CD8-positive, alpha-beta memory T cell (primary cell): ENCODE data around the gene SACM1L. TPM values are rescaled to one million over a fixed set of nuclear protein-coding genes. Genes with fewer than 3 reads are reported as not detected.
"Not testable (repeated sequence)": the region's sequence is repeated elsewhere in the genome, so short reads cannot be mapped to it uniquely, and the experiment has no call there.

Experiments used
- CTCF ChIA-PET: fragments of 350-600 bp; sonication (Branson Sonifier 250); formaldehyde crosslinking; loops from one replicate; lab custom pipeline; 2021; ENCODE audit warnings: antibody characterized with exemption; lab: Charles Lee
- POLR2A ChIA-PET: fragments of 350-600 bp; sonication (Branson Sonifier 250); formaldehyde crosslinking; loops from one replicate; lab custom pipeline; 2021; ENCODE audit warnings: antibody characterized with exemption; lab: Charles Lee
- DNase-seq, 5 donors: peaks; one replicate each; pipeline versions ENCODE4 v3.0.0 to v3.0.0-alpha.2; 2020 to 2022; ENCODE audit warnings: mixed read lengths in 1 of 5
- H3K27ac ChIP-seq: one replicate; pipeline ENCODE4 v1.7.0; 2013; ENCODE audit warnings: low read depth, mild to moderate bottlenecking, low read length, moderate library complexity
- H3K27me3 ChIP-seq: 2 replicates; pipeline ENCODE4 v1.7.0; 2013; ENCODE audit warnings: low read length, mild to moderate bottlenecking; ENCODE audit not compliant: insufficient read depth, poor library complexity, severe bottlenecking
- H3K36me3 ChIP-seq: 2 replicates; pipeline ENCODE4 v1.7.0; 2013; ENCODE audit warnings: mild to moderate bottlenecking, low read length, moderate library complexity; ENCODE audit not compliant: insufficient read depth
- H3K4me1 ChIP-seq: 2 replicates; pipeline ENCODE4 v1.7.0; 2013; ENCODE audit warnings: mild to moderate bottlenecking, low read length, moderate library complexity; ENCODE audit not compliant: insufficient read depth
- H3K4me3 ChIP-seq: 2 replicates; pipeline ENCODE4 v1.7.0; 2013; ENCODE audit warnings: mild to moderate bottlenecking, low read length
- H3K9me3 ChIP-seq: 2 replicates; pipeline ENCODE4 v1.7.0; 2013; ENCODE audit warnings: mild to moderate bottlenecking, low read length
- H3K27ac Mint-ChIP-seq, 8 donors: one replicate each; pipeline ENCODE4 v1.8.0; 2020 to 2021; ENCODE audit warnings: mixed read lengths in 8 of 8, mild to moderate bottlenecking in 6 of 8, inconsistent platforms in 3 of 8, moderate library complexity in 3 of 8
- H3K27me3 Mint-ChIP-seq, 2 donors: one replicate each; pipeline ENCODE4 v1.8.0; 2020 to 2021; ENCODE audit warnings: mixed read lengths in 2 of 2, mild to moderate bottlenecking in 1 of 2, moderate library complexity in 1 of 2
- H3K36me3 Mint-ChIP-seq, 3 donors: one replicate each; pipeline ENCODE4 v1.8.0; 2020 to 2021; ENCODE audit warnings: mixed read lengths in 3 of 3, inconsistent platforms in 1 of 3, mild to moderate bottlenecking in 1 of 3
- H3K4me1 Mint-ChIP-seq, 3 donors: one replicate each; pipeline ENCODE4 v1.8.0; 2020 to 2021; ENCODE audit warnings: mixed read lengths in 3 of 3, inconsistent platforms in 1 of 3, mild to moderate bottlenecking in 1 of 3
- H3K4me3 Mint-ChIP-seq, 7 donors: one replicate each; pipeline ENCODE4 v1.8.0; 2020 to 2021; ENCODE audit warnings: mixed read lengths in 7 of 7, mild to moderate bottlenecking in 6 of 7, moderate library complexity in 4 of 7, inconsistent platforms in 2 of 7
- H3K9me3 Mint-ChIP-seq, 5 donors: one replicate each; pipeline ENCODE4 v1.8.0; 2020 to 2022; ENCODE audit warnings: mixed read lengths in 5 of 5, mild to moderate bottlenecking in 3 of 5, moderate library complexity in 2 of 5, inconsistent platforms in 1 of 5
- polyA plus RNA-seq: library from polyadenylated mRNA; unstranded; fragments of 300-500 nt; fragmentation: Illumina TruSeq; gene quantifications from one replicate; pipeline ENCODE4 v1.2.3, GENCODE V29; 2021
- total RNA-seq, 2 experiments: library from RNA; stranded (reverse); gene quantifications; one replicate each; pipeline ENCODE4 v1.2.3, GENCODE V29; 2021

Gene SACM1L
- total and polyA plus RNA-seq, 3 experiments from 2014 or later: 41.0 to 79.1 (median 78.7) TPM

- peak overlapping the region; percentile 38 for H3K4me3 ChIP-seq
- not testable (repeated sequence) for H3K9me3 ChIP-seq, DNase-seq, H3K27me3 Mint-ChIP-seq, H3K27me3 ChIP-seq, H3K9me3 Mint-ChIP-seq, H3K36me3 ChIP-seq
- Mint-ChIP-seq H3K4me3 (peak overlapping the region; percentile 43 to 88 (median 70)), H3K36me3 (peaks cover 0 to 48% (median 17%) of the 10 kb centered on the region in 3 donors), H3K4me1 (peaks cover 76 to 91% (median 86%) of the 10 kb centered on the region in 3 donors), H3K27ac (peak overlapping the region; percentile 94 to 100 (median 98))
- ChIA-PET POLR2A (interaction anchor here (0.9 kb wide), 1 partner anchor 10 kb away, joined by 3 read pairs; no protein-coding TSS in a partner anchor), CTCF (interaction anchor here (1.0 to 1.9 kb wide), 2 partner anchors 10 to 34 kb away, joined by 3 to 6 read pairs; no protein-coding TSS in a partner anchor)
- peaks cover 68% of the 10 kb centered on the region for H3K4me1 ChIP-seq
- peak overlapping the region; percentile 84 for H3K27ac ChIP-seq
Measured at GRCh38 chr3:45695166-45695565, 6.0 kb downstream of the SACM1L start.

- ChIA-PET POLR2A (interaction anchor here (0.6 kb wide), 1 partner anchor 13 kb away, joined by 3 read pairs; no protein-coding TSS in a partner anchor), CTCF (no interaction called here)
- H3K27me3 ChIP-seq: no peaks in the 10 kb centered on the region
- no peaks in the 10 kb centered on the region for H3K9me3 Mint-ChIP-seq
- no peak for DNase-seq
- H3K36me3 ChIP-seq: peaks cover 21% of the 10 kb centered on the region
- no peak overlapping the region for H3K4me3 Mint-ChIP-seq
- H3K4me3 ChIP-seq: no peak overlapping the region
- no peaks in the 10 kb centered on the region for H3K9me3 ChIP-seq
- H3K27ac Mint-ChIP-seq: peak overlapping the region in 3 of 8 donors; percentile 28 to 58 (median 40)
- peaks cover 18% of the 10 kb centered on the region for H3K4me1 ChIP-seq
- peaks cover 63 to 81% (median 69%) of the 10 kb centered on the region in 3 donors for H3K4me1 Mint-ChIP-seq
- H3K27ac ChIP-seq: no peak overlapping the region
- H3K27me3 Mint-ChIP-seq: no peaks in the 10 kb centered on the region
- H3K36me3 Mint-ChIP-seq: peaks cover 0 to 47% (median 9%) of the 10 kb centered on the region in 3 donors
Measured at GRCh38 chr3:45700570-45701073, 11.4 kb downstream of the SACM1L start.

DNA sequence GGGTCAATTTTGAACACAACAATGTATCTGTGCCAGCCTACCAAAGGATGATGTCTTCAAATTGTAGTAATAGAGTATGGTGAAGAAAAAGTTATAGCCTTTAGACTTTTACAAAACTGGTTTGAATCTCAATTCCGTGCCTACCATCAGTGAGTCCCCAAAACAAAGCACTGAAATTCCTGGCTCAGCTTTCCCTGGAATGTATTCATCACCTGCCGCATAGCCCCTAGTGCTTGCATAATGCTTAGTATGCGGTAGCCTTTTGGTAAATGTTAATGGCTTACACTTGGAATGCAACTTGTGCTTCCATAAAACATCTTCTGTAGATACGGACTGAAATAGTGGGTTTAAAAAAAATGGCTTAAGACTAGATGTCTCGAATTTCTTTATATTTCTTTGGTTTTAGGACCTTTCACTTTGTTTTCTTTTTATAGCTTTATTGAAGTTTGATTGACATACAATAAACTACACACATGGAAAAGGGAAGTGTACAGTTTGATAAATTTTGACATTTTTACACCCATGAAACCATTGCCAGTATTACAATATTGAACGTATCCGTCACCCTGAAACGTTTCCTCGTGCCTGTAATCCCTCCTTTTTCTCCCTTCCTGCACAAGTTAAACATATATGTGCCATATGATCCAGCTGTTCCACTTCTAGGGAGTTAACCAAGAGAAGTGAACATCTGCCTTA lies 12.1 kb downstream of the SACM1L start:
- H3K4me3 Mint-ChIP-seq: peak overlapping the region in 2 of 7 donors; percentile 3 to 13
- H3K9me3 ChIP-seq: no peaks in the 10 kb centered on the region
- H3K27me3 ChIP-seq: no peaks in the 10 kb centered on the region
- peak overlapping the region in 7 of 8 donors; percentile 10 to 89 (median 42) for H3K27ac Mint-ChIP-seq
- no peaks in the 10 kb centered on the region for H3K27me3 Mint-ChIP-seq
- no peak overlapping the region for H3K27ac ChIP-seq
- ChIA-PET CTCF (no interaction called here), POLR2A (no interaction called here)
- DNase-seq: no peak
- H3K36me3 Mint-ChIP-seq: peaks cover 5 to 50% (median 12%) of the 10 kb centered on the region in 3 donors
- H3K9me3 Mint-ChIP-seq: no peaks in the 10 kb centered on the region
- H3K4me1 ChIP-seq: peaks cover 11% of the 10 kb centered on the region
- no peak overlapping the region for H3K4me3 ChIP-seq
- peaks cover 62 to 81% (median 68%) of the 10 kb centered on the region in 3 donors for H3K4me1 Mint-ChIP-seq
- H3K36me3 ChIP-seq: peaks cover 24% of the 10 kb centered on the region

GRCh38 chr3:45704301-45704943 lies 15.2 kb downstream of the SACM1L start:
- Mint-ChIP-seq H3K9me3 (no peaks in the 10 kb centered on the region), H3K27me3 (peaks cover 0 to 3% of the 10 kb centered on the region in 2 donors), H3K4me3 (no peak overlapping the region), H3K4me1 (peaks cover 55 to 70% (median 57%) of the 10 kb centered on the region in 3 donors), H3K27ac (peak overlapping the region in 7 of 8 donors; percentile 2 to 79 (median 52)), H3K36me3 (peaks cover 8 to 67% (median 24%) of the 10 kb centered on the region in 3 donors)
- Histone ChIP-seq H3K4me3 (no peak overlapping the region), H3K4me1 (peaks cover 3% of the 10 kb centered on the region), H3K36me3 (peaks cover 41% of the 10 kb centered on the region), H3K9me3 (no peaks in the 10 kb centered on the region), H3K27me3 (no peaks in the 10 kb centered on the region), H3K27ac (no peak overlapping the region)
- DNase-seq: no peak
- POLR2A ChIA-PET: interaction anchor here (0.7 to 1.1 kb wide), 2 partner anchors 10 to 218 kb away, joined by 3 read pairs; no protein-coding TSS in a partner anchor
- CTCF ChIA-PET: interaction anchor here (0.7 to 1.8 kb wide), 5 partner anchors 10 to 374 kb away, joined by 3 to 6 read pairs (median 4); no protein-coding TSS in a partner anchor

- Mint-ChIP-seq H3K4me1 (peaks cover 46 to 56% (median 46%) of the 10 kb centered on the region in 3 donors), H3K36me3 (peaks cover 14 to 70% (median 30%) of the 10 kb centered on the region in 3 donors), H3K27ac (peak overlapping the region in 6 of 8 donors; percentile 29 to 62 (median 45)), H3K4me3 (peak overlapping the region in 1 of 7 donors; percentile 57), H3K27me3 (peaks cover 0 to 5% of the 10 kb centered on the region in 2 donors), H3K9me3 (no peaks in the 10 kb centered on the region)
- ChIA-PET POLR2A (no interaction called here), CTCF (interaction anchor here (1.1 to 1.8 kb wide), 2 partner anchors 12 to 17 kb away, joined by 3 to 6 read pairs; partner anchors contain the start of gene SACM1L)
- H3K36me3 ChIP-seq: peaks cover 54% of the 10 kb centered on the region
- peaks cover 3% of the 10 kb centered on the region for H3K4me1 ChIP-seq
- no peaks in the 10 kb centered on the region for H3K9me3 ChIP-seq
- DNase-seq: no peak
- H3K27me3 ChIP-seq: no peaks in the 10 kb centered on the region
- no peak overlapping the region for H3K27ac ChIP-seq
- no peak overlapping the region for H3K4me3 ChIP-seq
Measured at GRCh38 chr3:45705839-45706808, 16.9 kb downstream of the SACM1L start.

GRCh38 chr3:45711931-45712330 lies 22.7 kb downstream of the SACM1L start:
- Histone ChIP-seq H3K27ac (no peak overlapping the region), H3K4me3 (no peak overlapping the region), H3K27me3 (no peaks in the 10 kb centered on the region), H3K4me1 (no peaks in the 10 kb centered on the region), H3K9me3 (no peaks in the 10 kb centered on the region), H3K36me3 (peaks cover 42% of the 10 kb centered on the region)
- ChIA-PET POLR2A (no interaction called here), CTCF (no interaction called here)
- Mint-ChIP-seq H3K36me3 (peaks cover 15 to 80% (median 31%) of the 10 kb centered on the region in 3 donors), H3K27me3 (peaks cover 0 to 5% of the 10 kb centered on the region in 2 donors), H3K4me3 (no peak overlapping the region), H3K9me3 (no peaks in the 10 kb centered on the region), H3K27ac (peak overlapping the region in 3 of 8 donors; percentile 24 to 82 (median 54)), H3K4me1 (peaks cover 14 to 28% (median 17%) of the 10 kb centered on the region in 3 donors)
- no peak for DNase-seq

DNA sequence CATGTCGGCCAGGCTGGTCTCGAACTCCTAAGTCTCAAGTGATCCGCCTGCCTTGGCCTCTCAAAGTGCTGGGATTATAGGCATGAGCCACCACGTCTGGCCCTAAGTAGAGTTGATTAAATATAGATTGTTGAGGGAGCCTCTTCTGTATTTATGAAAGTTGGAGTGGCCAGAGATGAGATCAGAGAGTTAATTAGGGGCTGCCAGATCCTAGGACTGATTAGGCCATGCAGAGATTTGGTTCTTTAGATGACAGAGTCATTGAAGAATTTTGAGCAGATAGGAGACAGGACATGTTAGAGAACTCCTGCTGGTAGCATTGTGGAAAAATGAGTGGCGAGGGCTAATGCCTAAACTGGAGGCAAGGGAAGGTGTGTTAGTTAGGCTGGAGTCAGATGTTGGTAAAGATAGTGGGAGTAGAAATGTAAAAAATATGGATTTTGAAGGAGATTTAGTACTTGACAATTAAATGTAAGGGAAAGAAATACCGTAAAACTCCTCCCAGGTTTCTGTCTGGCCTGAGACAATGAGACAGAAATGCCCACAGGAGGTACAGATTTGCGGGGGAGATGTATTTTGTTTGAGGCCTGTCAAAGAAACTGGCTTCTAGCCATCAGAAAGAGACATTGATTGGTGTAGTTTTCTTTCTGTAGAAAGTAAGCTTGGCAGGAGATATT lies 23.4 kb downstream of the SACM1L start:
- CTCF ChIA-PET: no interaction called here
- POLR2A ChIA-PET: no interaction called here
- H3K27ac Mint-ChIP-seq: peak overlapping the region in 5 of 8 donors; percentile 15 to 82 (median 24)

More for the DNA sequence above, 23.4 kb downstream of the SACM1L start:
- Histone ChIP-seq H3K27me3 (no peaks in the 10 kb centered on the region), H3K36me3 (peaks cover 36% of the 10 kb centered on the region), H3K9me3 (no peaks in the 10 kb centered on the region), H3K4me3 (no peak overlapping the region), H3K27ac (no peak overlapping the region), H3K4me1 (no peaks in the 10 kb centered on the region)
- Mint-ChIP-seq H3K36me3 (peaks cover 15 to 80% (median 25%) of the 10 kb centered on the region in 3 donors), H3K27me3 (peaks cover 0 to 1% of the 10 kb centered on the region in 2 donors), H3K4me3 (no peak overlapping the region), H3K9me3 (no peaks in the 10 kb centered on the region), H3K4me1 (peaks cover 11 to 27% (median 17%) of the 10 kb centered on the region in 3 donors)
- no peak for DNase-seq
